GM23338 (cell line): Measurements from ENCODE around the gene IGF2. TPM values are rescaled to one million over a fixed set of nuclear protein-coding genes. Genes with fewer than 3 reads are reported as not detected.

Source experiments
- ATAC-seq: fragments of 200-7000 bp; cut with Tn5 transposase; 3 replicates; pipeline ENCODE4 v1.9.1; 2020
- DNase-seq: peaks from one replicate; pipeline ENCODE4 v3.0.0-alpha.2; 2015; ENCODE audit warnings: low spot score
- H2AFZ ChIP-seq: fragments of 200-600 bp; sonication (generic); 2 replicates; pipeline ENCODE4 v1.8.0; 2016; ENCODE audit warnings: antibody characterized with exemption, mild to moderate bottlenecking, moderate library complexity
- H3F3A ChIP-seq: fragments of 200-600 bp; sonication (generic); replicated peaks from 2 replicates; pipeline ENCODE4 v1.8.0; 2017; ENCODE audit warnings: antibody characterized with exemption, mixed run types, low read depth
- H3K27ac ChIP-seq: fragments of 200-600 bp; sonication (generic); 2 replicates; pipeline ENCODE4 v1.6.1; 2016; ENCODE audit warnings: low read depth
- H3K27me3 ChIP-seq: fragments of 200-600 bp; sonication (generic); 2 replicates; pipeline ENCODE4 v1.8.0; 2016; ENCODE audit warnings: mild to moderate bottlenecking, mixed run types, moderate library complexity; ENCODE audit not compliant: insufficient read depth
- H3K36me3 ChIP-seq: fragments of 200-600 bp; sonication (generic); 2 replicates; pipeline ENCODE4 v1.8.0; 2016; ENCODE audit warnings: mild to moderate bottlenecking; ENCODE audit not compliant: insufficient read depth
- H3K4me1 ChIP-seq: fragments of 200-600 bp; sonication (generic); 2 replicates; pipeline ENCODE4 v1.8.0; 2016; ENCODE audit warnings: mild to moderate bottlenecking, moderate library complexity; ENCODE audit not compliant: insufficient read depth
- H3K4me2 ChIP-seq: fragments of 200-600 bp; sonication (generic); 2 replicates; pipeline ENCODE4 v1.7.1; 2017; ENCODE audit warnings: mixed run types
- H3K4me3 ChIP-seq: fragments of 200-600 bp; sonication (generic); 2 replicates; pipeline ENCODE4 v1.6.1; 2016; ENCODE audit warnings: mixed run types
- H3K79me2 ChIP-seq: fragments of 200-600 bp; sonication (generic); replicated peaks from 2 replicates; pipeline ENCODE4 v1.8.0; 2017; ENCODE audit warnings: mild to moderate bottlenecking; ENCODE audit not compliant: insufficient read depth
- H3K9me2 ChIP-seq: fragments of 200-600 bp; sonication (generic); 2 replicates; pipeline ENCODE4 v1.8.0; 2017; ENCODE audit not compliant: insufficient read depth
- H4K20me1 ChIP-seq: fragments of 200-600 bp; sonication (generic); replicated peaks from 2 replicates; pipeline ENCODE4 v1.8.0; 2017; ENCODE audit warnings: mild to moderate bottlenecking; ENCODE audit not compliant: insufficient read depth
- H3K27ac Mint-ChIP-seq: 2 replicates; pipeline ENCODE4 v1.8.0; 2020; ENCODE audit warnings: inconsistent platforms, mild to moderate bottlenecking, moderate library complexity, mixed read lengths
- H3K27me3 Mint-ChIP-seq: 3 replicates; pipeline ENCODE4 v1.8.0; 2022; ENCODE audit warnings: low read depth, mild to moderate bottlenecking, moderate library complexity, mixed read lengths, inconsistent platforms; ENCODE audit not compliant: insufficient read depth, poor library complexity
- H3K36me3 Mint-ChIP-seq: 3 replicates; pipeline ENCODE4 v1.8.0; 2021; ENCODE audit warnings: low read depth, mild to moderate bottlenecking, inconsistent platforms, moderate library complexity, mixed read lengths
- H3K4me1 Mint-ChIP-seq: 3 replicates; pipeline ENCODE4 v1.8.0; 2020; ENCODE audit warnings: mild to moderate bottlenecking, inconsistent platforms, mixed read lengths
- H3K4me3 Mint-ChIP-seq: 3 replicates; pipeline ENCODE4 v1.8.0; 2021; ENCODE audit warnings: moderate library complexity, mild to moderate bottlenecking, inconsistent platforms, mixed read lengths
- H3K9me3 Mint-ChIP-seq: 3 replicates; pipeline ENCODE4 v1.8.0; 2020; ENCODE audit warnings: moderate library complexity, mild to moderate bottlenecking, inconsistent platforms, mixed read lengths
- CREB1 ChIP-seq: fragments of 250-450 bp; sonication (Bioruptor Pico); IDR thresholded peaks from 2 replicates; pipeline ENCODE4 v1.5.0; 2020; ENCODE audit warnings: low read depth, mild to moderate bottlenecking, moderate library complexity
- CTCF ChIP-seq, 2 experiments: fragments of 200-600 bp in 1 of 2; sonication (generic) in 1 of 2; conservative IDR thresholded peaks; 2 replicates each; pipeline versions ENCODE4 v1.5.1 to v1.6.1; 2016 to 2017; ENCODE audit warnings: antibody characterized with exemption in 2 of 2, low read depth in 2 of 2, mild to moderate bottlenecking in 2 of 2, moderate library complexity in 1 of 2
- ETS1 ChIP-seq: IDR thresholded peaks from 2 replicates; pipeline ENCODE4 v1.6.1; 2016; ENCODE audit warnings: antibody characterized with exemption
- EZH2 ChIP-seq: fragments of 200-600 bp; sonication (generic); IDR thresholded peaks from one replicate; pipeline ENCODE4 v1.8.0; 2017; ENCODE audit warnings: antibody characterized with exemption, mild to moderate bottlenecking, low read depth; ENCODE audit not compliant: unreplicated experiment
- EZH2phosphoT487 ChIP-seq: fragments of 200-600 bp; sonication (generic); IDR thresholded peaks from one replicate; pipeline ENCODE4 v1.8.1; 2018; ENCODE audit warnings: antibody characterized with exemption; ENCODE audit not compliant: unreplicated experiment
- JUNB ChIP-seq: IDR thresholded peaks from one replicate; pipeline ENCODE4 v1.6.1; 2016; ENCODE audit warnings: antibody characterized with exemption; ENCODE audit not compliant: unreplicated experiment
- NANOG ChIP-seq: IDR thresholded peaks from 2 replicates; pipeline ENCODE4 v1.6.1; 2016; ENCODE audit warnings: antibody characterized with exemption, borderline replicate concordance
- POLR2AphosphoS5 ChIP-seq: IDR thresholded peaks from 2 replicates; pipeline ENCODE4 v1.6.1; 2016; ENCODE audit warnings: antibody characterized with exemption, low read depth
- REST ChIP-seq: IDR thresholded peaks from one replicate; pipeline ENCODE4 v1.6.1; 2018; ENCODE audit warnings: antibody characterized with exemption; ENCODE audit not compliant: unreplicated experiment
- STAT1 ChIP-seq: IDR thresholded peaks from one replicate; pipeline ENCODE4 v1.6.1; 2016; ENCODE audit warnings: antibody characterized with exemption; ENCODE audit not compliant: unreplicated experiment
- ZNF114 ChIP-seq: fragments of 250-450 bp; sonication (Bioruptor Pico); IDR thresholded peaks from 2 replicates; pipeline ENCODE4 v1.5.0; 2020; ENCODE audit warnings: mild to moderate bottlenecking, moderate library complexity
- ZNF331 ChIP-seq: fragments of 250-450 bp; sonication (Bioruptor Pico); IDR thresholded peaks from 2 replicates; pipeline ENCODE4 v1.5.0; 2020; ENCODE audit warnings: low read depth, mild to moderate bottlenecking, moderate library complexity
- ZNF462 ChIP-seq: fragments of 250-450 bp; sonication (Bioruptor Pico); IDR thresholded peaks from 2 replicates; pipeline ENCODE4 v1.5.0; 2020; ENCODE audit warnings: mild to moderate bottlenecking, moderate library complexity
- polyA plus RNA-seq: library from polyadenylated mRNA; unstranded; fragments of >200 nt; fragmentation: Nextera tagmentation; extraction: Ambion mirVana; gene quantifications from 2 replicates; pipeline ENCODE4 v1.2.1, GENCODE V29; 2016
- total RNA-seq: library from RNA; depleted of rRNA; stranded (reverse); fragments of >200 nt; shearing (Covaris generic); gene quantifications from 2 replicates; pipeline ENCODE4 v1.2.3, GENCODE V29; 2014

IGF2 gene
- total and polyA plus RNA-seq, 2 experiments from 2014 or later: 1.4 to 4.0 TPM

GRCh38 chr11:2099516-2100349 is 39.5 kb downstream of the IGF2 start:
- no peaks in the 10 kb centered on the region for H3K36me3 Mint-ChIP-seq
- Histone ChIP-seq H3F3A (0 out of 2 replicates have a peak, but pooled peaks cover 2% of the 10 kb centered on the region), H3K9me2 (peaks cover 5% of the 10 kb centered on the region; the same call in 1 of the 2 replicates), H3K27me3 (no peaks in the 10 kb centered on the region), H3K4me2 (no peak overlapping the region), H2AFZ (peak overlapping the region; percentile 80; the same call in 1 of the 2 replicates), H4K20me1 (no peaks in the 10 kb centered on the region), H3K36me3 (no peaks in the 10 kb centered on the region), H3K4me1 (peaks cover 12% of the 10 kb centered on the region; the same call in 1 of the 2 replicates), H3K4me3 (no peak overlapping the region), H3K79me2 (no peaks in the 10 kb centered on the region), H3K27ac (no peak overlapping the region)
- peaks cover 20% of the 10 kb centered on the region for H3K27me3 Mint-ChIP-seq
- H3K4me1 Mint-ChIP-seq: peaks cover 18% of the 10 kb centered on the region
- no peaks in the 10 kb centered on the region for H3K9me3 Mint-ChIP-seq
- no peak for TF ChIP-seq STAT1
- no peak for TF ChIP-seq EZH2phosphoT487
- no peak for TF ChIP-seq ZNF114 (CRISPR knock-in tag)
- no peak for TF ChIP-seq ZNF331 (CRISPR knock-in tag)
- TF ChIP-seq CTCF (conservative IDR thresholded peaks at IDR 0.05; ENCODE audit: low read depth in 2 of 2): no peak
- TF ChIP-seq POLR2AphosphoS5: no peak
- no peak for TF ChIP-seq CREB1 (CRISPR knock-in tag)
- TF ChIP-seq ETS1: no peak
- no peak for TF ChIP-seq JUNB
- TF ChIP-seq ZNF462 (CRISPR knock-in tag): no peak
- no peak for TF ChIP-seq EZH2
- no peak for TF ChIP-seq REST
- TF ChIP-seq NANOG: no peak
- H3K4me3 Mint-ChIP-seq: no peak overlapping the region
- H3K27ac Mint-ChIP-seq: no peak overlapping the region; the same call in 1 of the 2 replicates
- ATAC-seq (peak; percentile 13), DNase-seq (peak; percentile 38)
